Liver (tissue), 3 donors: ENCODE data around the gene GABRR3.

Experiments
- FOXA1 ChIP-seq: IDR thresholded peaks from 2 replicates; pipeline ENCODE4 v1.6.1; 2016; ENCODE audit warnings: antibody characterized with exemption
- HNF4G ChIP-seq: IDR thresholded peaks from 2 replicates; pipeline ENCODE4 v1.6.1; 2016; ENCODE audit warnings: antibody characterized with exemption
- JUND ChIP-seq, 2 donors: IDR thresholded peaks; 2 replicates each; pipeline ENCODE4 v1.6.1; 2016; ENCODE audit warnings: antibody characterized with exemption in 2 of 2
- MAX ChIP-seq: IDR thresholded peaks from 2 replicates; pipeline ENCODE4 v1.6.1; 2016; ENCODE audit warnings: antibody characterized with exemption
- RAD21 ChIP-seq, 2 donors: IDR thresholded peaks; 2 replicates each; pipeline ENCODE4 v1.6.1; 2016; ENCODE audit warnings: antibody characterized with exemption in 2 of 2, mild to moderate bottlenecking in 2 of 2
- SP1 ChIP-seq: IDR thresholded peaks from 2 replicates; pipeline ENCODE4 v1.6.1; 2018; ENCODE audit warnings: antibody characterized with exemption, mild to moderate bottlenecking
- ZBTB33 ChIP-seq: IDR thresholded peaks from 2 replicates; pipeline ENCODE4 v1.6.1; 2016; ENCODE audit warnings: antibody characterized with exemption
- TF ChIP-seq, protein P1 (sequence below): fragments of 150-350 bp; IDR thresholded peaks from 2 replicates; pipeline ENCODE4 v1.5.1; 2017; ENCODE audit warnings: improper control_type of control experiment, low read depth, low read length; ENCODE audit not compliant: missing input control
- TF ChIP-seq, protein P2 (sequence below): IDR thresholded peaks from 2 replicates; pipeline ENCODE4 v1.6.1; 2016; ENCODE audit warnings: antibody characterized with exemption, mild to moderate bottlenecking
- donor health status: healthy.
- donor health status: healthy.

DNA sequence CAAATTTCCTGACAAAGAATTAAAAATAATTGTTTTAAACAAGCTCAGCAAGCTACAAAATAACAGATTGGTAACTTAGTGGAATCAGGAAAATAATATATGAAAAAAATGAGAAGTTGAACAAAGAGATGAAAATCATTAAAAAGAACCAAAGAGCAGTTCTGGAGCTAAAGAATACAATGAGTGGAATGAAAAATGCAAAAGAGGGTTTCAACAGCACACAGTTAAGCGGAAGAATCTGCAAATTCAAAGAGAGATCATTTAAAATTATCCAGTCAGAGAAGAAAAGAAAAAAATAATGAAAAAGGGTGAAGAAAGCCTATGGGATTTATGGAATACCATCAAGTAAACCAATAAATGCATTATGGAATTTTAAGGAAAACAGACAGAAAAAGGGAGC is 6.2 kb upstream of the GABRR3 start:
- TF ChIP-seq, protein P1, sequence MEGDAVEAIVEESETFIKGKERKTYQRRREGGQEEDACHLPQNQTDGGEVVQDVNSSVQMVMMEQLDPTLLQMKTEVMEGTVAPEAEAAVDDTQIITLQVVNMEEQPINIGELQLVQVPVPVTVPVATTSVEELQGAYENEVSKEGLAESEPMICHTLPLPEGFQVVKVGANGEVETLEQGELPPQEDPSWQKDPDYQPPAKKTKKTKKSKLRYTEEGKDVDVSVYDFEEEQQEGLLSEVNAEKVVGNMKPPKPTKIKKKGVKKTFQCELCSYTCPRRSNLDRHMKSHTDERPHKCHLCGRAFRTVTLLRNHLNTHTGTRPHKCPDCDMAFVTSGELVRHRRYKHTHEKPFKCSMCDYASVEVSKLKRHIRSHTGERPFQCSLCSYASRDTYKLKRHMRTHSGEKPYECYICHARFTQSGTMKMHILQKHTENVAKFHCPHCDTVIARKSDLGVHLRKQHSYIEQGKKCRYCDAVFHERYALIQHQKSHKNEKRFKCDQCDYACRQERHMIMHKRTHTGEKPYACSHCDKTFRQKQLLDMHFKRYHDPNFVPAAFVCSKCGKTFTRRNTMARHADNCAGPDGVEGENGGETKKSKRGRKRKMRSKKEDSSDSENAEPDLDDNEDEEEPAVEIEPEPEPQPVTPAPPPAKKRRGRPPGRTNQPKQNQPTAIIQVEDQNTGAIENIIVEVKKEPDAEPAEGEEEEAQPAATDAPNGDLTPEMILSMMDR = no peak
- TF ChIP-seq SP1 = no peak
- TF ChIP-seq JUND (IDR thresholded peaks at IDR 0.05) = no peak
- TF ChIP-seq, protein P2, sequence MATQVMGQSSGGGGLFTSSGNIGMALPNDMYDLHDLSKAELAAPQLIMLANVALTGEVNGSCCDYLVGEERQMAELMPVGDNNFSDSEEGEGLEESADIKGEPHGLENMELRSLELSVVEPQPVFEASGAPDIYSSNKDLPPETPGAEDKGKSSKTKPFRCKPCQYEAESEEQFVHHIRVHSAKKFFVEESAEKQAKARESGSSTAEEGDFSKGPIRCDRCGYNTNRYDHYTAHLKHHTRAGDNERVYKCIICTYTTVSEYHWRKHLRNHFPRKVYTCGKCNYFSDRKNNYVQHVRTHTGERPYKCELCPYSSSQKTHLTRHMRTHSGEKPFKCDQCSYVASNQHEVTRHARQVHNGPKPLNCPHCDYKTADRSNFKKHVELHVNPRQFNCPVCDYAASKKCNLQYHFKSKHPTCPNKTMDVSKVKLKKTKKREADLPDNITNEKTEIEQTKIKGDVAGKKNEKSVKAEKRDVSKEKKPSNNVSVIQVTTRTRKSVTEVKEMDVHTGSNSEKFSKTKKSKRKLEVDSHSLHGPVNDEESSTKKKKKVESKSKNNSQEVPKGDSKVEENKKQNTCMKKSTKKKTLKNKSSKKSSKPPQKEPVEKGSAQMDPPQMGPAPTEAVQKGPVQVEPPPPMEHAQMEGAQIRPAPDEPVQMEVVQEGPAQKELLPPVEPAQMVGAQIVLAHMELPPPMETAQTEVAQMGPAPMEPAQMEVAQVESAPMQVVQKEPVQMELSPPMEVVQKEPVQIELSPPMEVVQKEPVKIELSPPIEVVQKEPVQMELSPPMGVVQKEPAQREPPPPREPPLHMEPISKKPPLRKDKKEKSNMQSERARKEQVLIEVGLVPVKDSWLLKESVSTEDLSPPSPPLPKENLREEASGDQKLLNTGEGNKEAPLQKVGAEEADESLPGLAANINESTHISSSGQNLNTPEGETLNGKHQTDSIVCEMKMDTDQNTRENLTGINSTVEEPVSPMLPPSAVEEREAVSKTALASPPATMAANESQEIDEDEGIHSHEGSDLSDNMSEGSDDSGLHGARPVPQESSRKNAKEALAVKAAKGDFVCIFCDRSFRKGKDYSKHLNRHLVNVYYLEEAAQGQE = no peak
- TF ChIP-seq ZBTB33 = no peak
- no peak for TF ChIP-seq MAX
- no peak for TF ChIP-seq FOXA1
- TF ChIP-seq RAD21 (IDR thresholded peaks at IDR 0.05) = no peak
- TF ChIP-seq HNF4G = no peak
